ENCODE data around the gene COL4A2.

The COL4A2 gene

DNA sequence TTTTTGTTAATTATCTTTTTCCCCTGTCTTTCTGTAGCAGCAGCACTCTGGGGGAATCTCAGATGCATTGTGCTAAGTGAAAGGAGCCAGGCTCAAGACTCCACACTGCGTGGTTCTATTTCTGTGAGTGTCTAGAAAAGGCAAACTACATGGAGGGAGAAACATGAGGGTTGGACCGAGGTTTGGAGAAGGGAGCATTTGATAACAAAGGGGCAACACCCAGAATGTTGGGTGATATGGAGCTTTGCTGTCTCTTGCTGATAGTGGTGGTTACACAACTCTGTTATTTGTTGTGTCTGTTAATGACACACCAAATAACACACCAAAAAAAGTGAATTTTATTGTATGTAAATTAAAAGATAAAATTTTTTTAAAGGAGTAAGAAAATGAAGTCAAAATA, 107.8 kb downstream of the COL4A2 start:
- Histone ChIP-seq H3K27me3 (ENCODE audit: insufficient read depth, low read depth, severe bottlenecking) (no peaks in the 10 kb centered on the region), H3K27ac (no peak overlapping the region), H3K36me3 (no peaks in the 10 kb centered on the region), H3K9me3 (ENCODE audit: severe bottlenecking) (no peaks in the 10 kb centered on the region), H3K4me3 (ENCODE audit: low read depth, low read length) (no peak overlapping the region)
- no peak for TF ChIP-seq CTCF (IDR thresholded peaks at IDR 0.05; ENCODE audit: low read depth, low read length)
- no peak for DNase-seq

DNA sequence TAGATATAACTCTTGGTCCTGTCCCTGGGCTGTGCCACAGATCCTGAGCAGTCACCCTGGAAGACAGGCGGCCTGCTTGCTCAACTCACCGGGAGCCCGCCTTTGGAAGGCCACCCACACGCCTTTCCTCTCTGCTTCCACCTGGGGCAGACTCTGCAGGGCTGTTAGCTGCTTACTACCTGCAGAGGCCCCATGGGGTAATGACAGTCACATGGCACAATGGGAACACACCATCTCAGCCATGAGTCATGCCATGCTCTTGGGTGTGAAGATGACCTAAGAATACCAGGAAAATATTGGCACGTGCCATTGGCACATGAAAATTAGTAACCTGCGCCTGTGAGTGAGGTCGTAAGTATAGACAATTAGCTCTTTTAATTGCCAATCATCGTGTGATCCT, 108.6 kb downstream of the COL4A2 start:
- TF ChIP-seq CTCF (IDR thresholded peaks at IDR 0.05; ENCODE audit: low read depth, low read length): peak; percentile 35; the same call in 1 of the 2 replicates
- DNase-seq: peak; percentile 46
- H3K36me3 ChIP-seq: no peaks in the 10 kb centered on the region
- no peak overlapping the region for H3K27ac ChIP-seq
- no peaks in the 10 kb centered on the region for H3K9me3 ChIP-seq (ENCODE audit: severe bottlenecking)
- H3K27me3 ChIP-seq (ENCODE audit: insufficient read depth, low read depth, severe bottlenecking): no peaks in the 10 kb centered on the region
- H3K4me3 ChIP-seq (ENCODE audit: low read depth, low read length): no peak overlapping the region

- DNase-seq: no peak
- Histone ChIP-seq H3K27ac (no peak overlapping the region), H3K9me3 (ENCODE audit: severe bottlenecking) (no peaks in the 10 kb centered on the region), H3K27me3 (ENCODE audit: insufficient read depth, low read depth, severe bottlenecking) (no peaks in the 10 kb centered on the region), H3K36me3 (no peaks in the 10 kb centered on the region), H3K4me3 (ENCODE audit: low read depth, low read length) (no peak overlapping the region)
- no peak for TF ChIP-seq CTCF (IDR thresholded peaks at IDR 0.05; ENCODE audit: low read depth, low read length)
These were observed 109.3 kb downstream of the COL4A2 start for GRCh38 chr13:110416131-110417025.

- no peak for TF ChIP-seq CTCF (IDR thresholded peaks at IDR 0.05; ENCODE audit: low read depth, low read length)
- Histone ChIP-seq H3K36me3 (no peaks in the 10 kb centered on the region), H3K4me3 (ENCODE audit: low read depth, low read length) (no peak overlapping the region), H3K27ac (no peak overlapping the region), H3K27me3 (ENCODE audit: insufficient read depth, low read depth, severe bottlenecking) (no peaks in the 10 kb centered on the region), H3K9me3 (ENCODE audit: severe bottlenecking) (no peaks in the 10 kb centered on the region)
- DNase-seq: no peak
These were observed 111.9 kb downstream of the COL4A2 start for GRCh38 chr13:110418944-110419343.

- DNase-seq: no peak
- no peak overlapping the region for H3K27ac ChIP-seq
- no peaks in the 10 kb centered on the region for H3K9me3 ChIP-seq (ENCODE audit: severe bottlenecking)
- no peaks in the 10 kb centered on the region for H3K36me3 ChIP-seq
- TF ChIP-seq CTCF (IDR thresholded peaks at IDR 0.05; ENCODE audit: low read depth, low read length): no peak
- no peak overlapping the region for H3K4me3 ChIP-seq (ENCODE audit: low read depth, low read length)
- no peaks in the 10 kb centered on the region for H3K27me3 ChIP-seq (ENCODE audit: insufficient read depth, low read depth, severe bottlenecking)
These were observed 112.3 kb downstream of the COL4A2 start for GRCh38 chr13:110419381-110419791.

All from WERI-Rb-1 (cell line).